Endothelial cell (in vitro differentiated cells): ENCODE results near the gene UBE2F. TPM values are rescaled to one million over a fixed set of nuclear protein-coding genes. Genes with fewer than 3 reads are reported as not detected.

ENCODE experiments used
- DNase-seq: peaks from one replicate; pipeline ENCODE4 v3.0.0; 2021; ENCODE audit warnings: low spot score
- H3K27ac Mint-ChIP-seq: one replicate; pipeline ENCODE4 v1.8.0; 2021; ENCODE audit warnings: mixed read lengths, inconsistent platforms; ENCODE audit not compliant: unreplicated experiment
- H3K27me3 Mint-ChIP-seq: one replicate; pipeline ENCODE4 v1.8.0; 2021; ENCODE audit warnings: mild to moderate bottlenecking, moderate library complexity, mixed read lengths, inconsistent platforms; ENCODE audit not compliant: unreplicated experiment
- H3K36me3 Mint-ChIP-seq: one replicate; pipeline ENCODE4 v1.8.0; 2021; ENCODE audit warnings: mild to moderate bottlenecking, low read depth, mixed read lengths, inconsistent platforms; ENCODE audit not compliant: unreplicated experiment
- H3K4me1 Mint-ChIP-seq: one replicate; pipeline ENCODE4 v1.8.0; 2021; ENCODE audit warnings: mild to moderate bottlenecking, mixed read lengths, inconsistent platforms; ENCODE audit not compliant: unreplicated experiment
- H3K4me3 Mint-ChIP-seq: one replicate; pipeline ENCODE4 v1.8.0; 2021; ENCODE audit warnings: mild to moderate bottlenecking, mixed read lengths, inconsistent platforms; ENCODE audit not compliant: unreplicated experiment
- H3K9me3 Mint-ChIP-seq: one replicate; pipeline ENCODE4 v1.8.0; 2021; ENCODE audit warnings: mixed read lengths, inconsistent platforms; ENCODE audit not compliant: unreplicated experiment
- CTCF ChIP-seq: fragments of 200-600 bp; sonication (generic); IDR thresholded peaks from one replicate; pipeline ENCODE4 v1.5.0; 2021; ENCODE audit warnings: antibody characterized with exemption; ENCODE audit not compliant: unreplicated experiment
- total RNA-seq: library from RNA; stranded (reverse); fragmentation: NEBNext Ultra II Directional; extraction: Animal tissue kit (Norgen Biotek cat#: 25700); gene quantifications from one replicate; pipeline ENCODE4 v1.2.1, GENCODE V29; 2021; ENCODE audit not compliant: unreplicated experiment

Gene UBE2F
- total RNA-seq, 1 donor from 2014 or later, result 107 TPM

DNA sequence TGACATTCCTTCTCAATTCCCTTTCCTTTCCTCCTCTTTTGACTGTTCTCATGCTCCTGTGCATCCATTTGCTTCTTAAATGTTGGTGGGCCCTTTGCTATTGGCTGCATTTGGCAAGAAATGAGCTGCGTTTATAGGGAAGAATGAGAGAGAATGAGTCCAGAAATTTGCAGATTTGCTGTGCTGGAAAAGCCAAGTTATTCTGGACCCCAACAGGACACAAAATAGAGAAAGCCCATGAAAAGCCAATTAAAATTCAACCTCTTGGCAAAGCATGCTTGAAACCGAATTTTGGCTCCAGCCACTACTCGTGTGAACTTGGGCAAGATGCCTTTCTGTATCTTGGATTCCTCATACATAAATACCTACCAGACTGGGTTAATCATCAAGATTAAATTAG, 92.7 kb downstream of the UBE2F start:
- H3K27me3 Mint-ChIP-seq, result peaks cover 5% of the 10 kb centered on the region
- TF ChIP-seq CTCF, result no peak
- peak overlapping the region; percentile 93 for H3K4me3 Mint-ChIP-seq
- H3K27ac Mint-ChIP-seq, result no peak overlapping the region
- no peak for DNase-seq
- peaks cover 9% of the 10 kb centered on the region for H3K36me3 Mint-ChIP-seq
- peaks cover 24% of the 10 kb centered on the region for H3K4me1 Mint-ChIP-seq
- no peaks in the 10 kb centered on the region for H3K9me3 Mint-ChIP-seq

- no peak for TF ChIP-seq CTCF
Observed at GRCh38 chr2:238060096-238060541, 93.3 kb downstream of the UBE2F start.

DNA sequence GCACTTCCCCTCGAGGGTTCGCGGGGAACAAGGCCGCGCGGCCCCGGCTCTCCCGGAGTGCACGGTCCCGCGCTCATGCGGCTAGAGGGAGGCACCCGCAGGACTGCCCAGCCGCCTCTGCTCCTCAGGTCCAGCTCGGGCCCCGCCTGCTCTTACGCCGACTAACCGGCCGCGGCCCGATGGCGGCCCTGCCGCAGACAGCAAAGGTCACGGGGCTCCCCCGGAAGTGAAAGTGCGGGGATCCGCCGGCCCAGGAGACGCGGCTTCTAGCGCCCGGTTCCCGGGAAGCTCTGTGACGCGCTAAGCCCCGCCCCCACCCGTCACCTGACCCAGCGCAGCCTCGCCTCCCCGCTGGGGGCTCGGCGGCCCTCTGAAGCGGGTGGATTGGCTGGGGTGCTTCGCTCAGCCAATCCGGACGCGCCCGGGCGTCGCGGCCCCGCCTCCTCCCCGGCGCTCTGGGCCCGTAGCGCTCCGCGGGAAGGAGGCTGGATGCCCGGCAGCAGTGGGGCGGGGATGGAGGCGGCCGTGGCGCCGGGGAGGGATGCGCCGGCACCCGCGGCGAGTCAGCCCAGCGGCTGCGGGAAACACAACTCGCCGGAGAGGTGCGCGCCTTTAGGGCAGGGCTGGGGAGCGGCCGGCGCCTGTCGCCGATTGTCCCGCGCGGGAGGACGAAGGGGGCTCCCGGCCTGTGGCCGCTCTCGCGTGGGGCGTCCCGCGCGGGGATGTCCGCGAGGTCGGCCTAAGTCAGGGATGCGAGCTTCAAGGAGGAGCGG, 93.9 kb downstream of the UBE2F start, which contains the start of gene SCLY:
SCLY (plus strand) TSS at position 460 of the 773 bp plus-strand sequence; CDS start at position 514, 54 bp downstream.
- Mint-ChIP-seq H3K27ac (peak within 1 kb of the TSS; percentile 80), H3K4me1 (peaks cover 23% of the 10 kb centered on the region), H3K4me3 (peak within 1 kb of the TSS; percentile 95), H3K36me3 (peaks cover 9% of the 10 kb centered on the region), H3K9me3 (no peaks in the 10 kb centered on the region), H3K27me3 (peaks cover 5% of the 10 kb centered on the region)
- TF ChIP-seq CTCF, result no peak
- DNase-seq, result peak; percentile 95

More at GRCh38 chr2:238060096-238060541, 93.3 kb downstream of the UBE2F start:
- Mint-ChIP-seq H3K4me1 (peaks cover 24% of the 10 kb centered on the region), H3K27me3 (peaks cover 5% of the 10 kb centered on the region), H3K27ac (peak overlapping the region; percentile 70), H3K4me3 (peak overlapping the region; percentile 93), H3K9me3 (no peaks in the 10 kb centered on the region), H3K36me3 (peaks cover 9% of the 10 kb centered on the region)
- no peak for DNase-seq

DNA sequence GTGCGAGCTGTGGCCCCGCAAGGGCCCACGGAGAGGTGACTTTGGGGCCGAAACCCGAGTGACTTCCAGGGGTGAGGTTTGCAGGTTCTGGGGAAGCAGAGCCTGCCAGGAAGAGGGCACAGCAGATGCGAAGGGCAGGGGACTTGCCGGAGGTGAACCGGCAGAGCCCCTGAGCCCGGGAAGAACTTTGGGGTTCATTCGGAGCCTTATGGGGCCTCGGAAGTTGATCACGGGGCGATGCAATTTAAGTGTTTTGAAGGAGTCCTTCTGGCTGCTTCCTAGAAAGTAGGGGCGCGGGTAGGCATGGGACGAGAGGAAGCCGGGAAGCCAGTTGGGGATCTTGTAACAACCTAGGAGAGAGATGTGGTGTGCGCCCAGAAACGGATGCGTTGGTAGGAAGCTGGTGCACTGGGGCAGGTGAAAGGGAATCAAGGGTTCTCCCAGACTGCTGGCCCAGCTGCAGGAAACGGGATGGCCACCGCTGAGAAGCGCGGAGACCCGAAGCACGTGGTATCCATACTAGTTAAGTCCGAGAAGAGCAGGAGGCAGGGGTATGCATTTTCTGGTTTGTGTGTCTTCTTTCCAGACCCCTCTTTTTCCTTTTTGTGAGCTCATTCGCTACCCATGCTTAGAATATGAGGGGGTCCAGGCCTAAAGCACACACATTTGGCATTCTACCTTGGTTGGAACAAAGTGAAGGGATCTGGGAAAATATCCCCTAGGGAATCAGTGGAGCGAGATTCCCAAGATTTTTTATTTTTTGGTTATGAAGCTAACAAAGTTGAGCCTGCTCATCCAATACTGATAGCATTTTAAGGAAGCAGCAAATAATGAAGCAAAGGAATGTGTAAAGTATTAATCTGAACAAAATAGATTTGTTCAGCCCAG, 94.7 kb downstream of the UBE2F start:
- Mint-ChIP-seq H3K36me3 (peaks cover 14% of the 10 kb centered on the region), H3K27ac (peak overlapping the region; percentile 80), H3K27me3 (peaks cover 5% of the 10 kb centered on the region), H3K9me3 (no peaks in the 10 kb centered on the region), H3K4me1 (peaks cover 18% of the 10 kb centered on the region), H3K4me3 (peak overlapping the region; percentile 95)
- no peak for TF ChIP-seq CTCF
- DNase-seq, result peak; percentile 41
